GM21529 (cell line): ENCODE results near the gene RHEX.

Experiments used
- ATAC-seq: cut with Tn5 transposase; IDR thresholded peaks from one replicate; pipeline ENCODE4 v1.9.1; 2021; ENCODE audit not compliant: unreplicated experiment

Gene RHEX

DNA sequence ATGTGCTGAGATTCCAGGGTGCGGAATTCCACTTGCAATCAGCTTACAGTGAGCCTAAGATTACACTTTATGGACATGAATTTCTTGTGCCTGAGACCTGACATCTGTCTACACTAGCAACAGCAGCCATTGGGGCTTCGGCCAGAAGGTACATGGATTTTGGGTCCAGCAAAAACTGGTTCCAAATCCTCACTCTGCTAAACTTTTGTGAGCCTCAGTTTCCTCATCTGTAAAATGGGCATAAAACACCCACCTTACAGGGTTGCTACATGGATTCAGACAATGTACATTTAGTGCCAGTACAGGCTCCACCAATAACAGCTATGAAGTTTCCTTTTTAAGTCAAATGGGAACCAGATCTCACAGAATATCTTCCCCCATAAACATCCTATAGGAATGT lies 30.8 kb downstream of the RHEX start:
- no peak for ATAC-seq

DNA sequence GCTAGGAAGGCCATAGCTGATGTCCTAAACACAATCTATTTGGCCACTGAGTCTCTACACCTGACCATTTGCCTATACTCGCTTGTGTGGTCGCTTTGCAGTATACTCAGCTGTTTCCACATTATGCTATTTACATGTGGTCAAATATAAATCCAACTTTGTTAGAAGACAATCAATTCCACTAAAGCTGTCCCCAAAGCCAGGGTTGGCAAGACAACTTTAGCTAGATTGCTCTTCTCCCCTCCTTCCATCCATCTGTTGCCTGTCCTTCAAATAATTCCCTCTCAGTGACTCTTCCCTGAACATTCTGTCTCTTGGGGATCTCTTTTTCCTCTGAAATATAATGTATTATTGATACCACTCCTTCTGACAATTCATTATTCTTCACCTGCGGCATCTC lies 34.1 kb downstream of the RHEX start:
- no peak for ATAC-seq

DNA sequence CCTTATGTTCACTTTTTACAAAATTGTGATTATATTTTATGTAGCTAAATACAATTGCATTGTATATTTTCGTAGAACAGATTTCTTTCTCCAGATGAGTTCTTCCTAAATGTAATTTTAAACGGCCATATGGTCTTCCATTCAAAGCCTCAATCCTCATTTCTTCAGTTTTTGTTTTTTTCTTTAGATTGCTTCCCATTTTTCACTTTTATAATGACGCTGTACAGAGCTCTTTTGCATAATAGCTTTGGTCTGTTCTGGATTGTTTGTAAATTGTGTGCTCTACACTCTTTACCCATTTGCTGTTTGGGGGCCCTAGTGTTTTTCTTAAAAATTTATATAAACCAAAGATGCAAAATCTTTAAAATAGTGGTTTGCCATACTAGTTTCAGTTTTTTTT lies 36.4 kb downstream of the RHEX start:
- ATAC-seq = no peak

DNA sequence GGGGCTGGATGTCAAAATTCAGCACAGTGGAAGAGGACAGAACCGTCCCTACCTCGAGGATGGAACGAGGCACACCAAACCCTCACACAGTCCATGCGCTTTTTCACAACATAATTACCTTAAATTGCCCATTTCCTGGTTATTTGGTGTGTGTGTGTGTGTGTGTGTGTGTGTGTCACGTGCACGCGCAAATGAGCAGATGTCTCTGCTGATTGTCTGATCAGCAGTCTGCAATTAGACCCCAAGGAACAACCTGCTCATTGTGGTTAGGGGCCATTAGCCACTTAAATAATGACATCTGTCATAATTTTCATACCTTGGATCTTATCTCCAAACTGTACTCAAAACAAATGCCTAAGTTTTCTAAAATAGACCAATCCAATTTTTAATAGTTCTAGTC lies 41.1 kb downstream of the RHEX start:
- ATAC-seq = no peak

DNA sequence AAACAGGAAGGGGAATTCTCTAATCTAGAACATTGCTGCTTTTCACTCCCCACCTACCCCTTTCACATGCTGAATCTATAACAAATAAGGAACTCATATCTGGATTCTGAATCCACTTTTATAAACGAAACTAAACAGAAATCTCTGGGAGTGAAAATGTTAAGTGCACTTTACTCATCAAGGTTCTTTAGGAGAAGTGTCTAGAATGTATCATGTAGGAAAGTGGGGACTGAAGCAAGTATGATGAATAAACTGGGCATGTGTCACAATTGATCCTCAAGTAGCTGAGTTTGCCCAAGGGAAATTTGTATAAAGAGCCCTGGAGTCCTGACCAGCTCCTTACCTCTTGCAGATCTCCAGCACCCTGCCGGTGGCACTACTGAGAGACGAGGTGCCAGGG lies 44.4 kb downstream of the RHEX start:
- no peak for ATAC-seq

DNA sequence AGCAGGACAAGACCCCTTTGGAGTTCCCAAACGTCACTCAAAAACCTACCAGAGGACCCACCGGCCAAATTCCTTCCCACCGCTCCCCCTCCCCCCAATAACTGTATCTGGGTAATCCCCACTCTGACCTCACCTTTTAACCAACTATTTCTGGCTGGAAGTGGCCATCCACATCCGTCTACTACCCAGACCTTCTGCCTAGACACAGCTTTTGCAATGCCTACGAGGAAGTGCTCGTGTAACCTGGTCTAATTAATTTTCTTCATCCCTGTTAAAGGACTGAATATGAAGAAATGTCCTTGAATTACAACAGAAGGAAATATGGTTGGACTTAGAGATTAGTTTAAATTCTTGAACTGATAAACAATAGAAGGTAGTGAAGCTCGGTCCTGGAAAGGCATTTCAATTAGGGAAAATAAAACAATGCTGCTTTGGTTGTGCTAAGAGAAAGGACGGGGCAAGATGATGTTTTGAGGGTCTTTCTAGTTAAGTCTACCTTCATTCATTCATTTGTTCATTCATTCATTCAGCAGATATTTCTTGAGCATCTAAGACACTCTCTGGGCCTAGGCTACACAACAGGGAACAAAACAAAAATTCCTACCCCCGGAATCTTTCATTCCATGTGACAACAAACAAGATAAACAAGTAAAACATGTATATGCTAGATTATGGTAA lies 45.4 kb downstream of the RHEX start:
- no peak for ATAC-seq

DNA sequence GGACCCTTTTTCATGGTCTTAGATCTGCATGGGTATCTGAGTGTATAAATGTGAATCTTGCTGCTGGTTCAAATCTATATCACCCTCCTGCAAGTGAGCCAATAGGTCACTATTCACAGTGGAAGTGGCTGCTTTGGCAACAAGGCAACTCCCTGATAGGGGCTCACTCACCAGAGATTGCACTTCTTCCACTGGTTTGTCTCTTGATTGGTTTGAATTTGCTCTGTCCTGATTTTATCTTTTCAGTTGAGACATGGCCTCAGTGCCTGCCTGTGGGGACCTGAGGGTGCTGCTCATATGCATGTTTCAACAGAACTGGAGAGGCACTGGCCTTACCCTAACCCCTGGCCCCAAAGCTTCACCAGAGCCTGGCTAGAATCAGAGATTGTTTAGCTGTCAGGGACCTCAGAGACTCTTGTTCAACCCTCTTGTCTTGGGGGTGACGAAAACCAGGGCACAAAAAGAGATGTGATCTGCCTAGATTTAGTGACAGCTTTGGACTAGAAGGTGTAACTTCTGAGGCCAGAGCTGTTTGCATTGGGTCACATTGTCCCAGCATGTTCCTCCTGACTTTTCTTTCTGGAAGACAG lies 47.3 kb downstream of the RHEX start:
- ATAC-seq = no peak

DNA sequence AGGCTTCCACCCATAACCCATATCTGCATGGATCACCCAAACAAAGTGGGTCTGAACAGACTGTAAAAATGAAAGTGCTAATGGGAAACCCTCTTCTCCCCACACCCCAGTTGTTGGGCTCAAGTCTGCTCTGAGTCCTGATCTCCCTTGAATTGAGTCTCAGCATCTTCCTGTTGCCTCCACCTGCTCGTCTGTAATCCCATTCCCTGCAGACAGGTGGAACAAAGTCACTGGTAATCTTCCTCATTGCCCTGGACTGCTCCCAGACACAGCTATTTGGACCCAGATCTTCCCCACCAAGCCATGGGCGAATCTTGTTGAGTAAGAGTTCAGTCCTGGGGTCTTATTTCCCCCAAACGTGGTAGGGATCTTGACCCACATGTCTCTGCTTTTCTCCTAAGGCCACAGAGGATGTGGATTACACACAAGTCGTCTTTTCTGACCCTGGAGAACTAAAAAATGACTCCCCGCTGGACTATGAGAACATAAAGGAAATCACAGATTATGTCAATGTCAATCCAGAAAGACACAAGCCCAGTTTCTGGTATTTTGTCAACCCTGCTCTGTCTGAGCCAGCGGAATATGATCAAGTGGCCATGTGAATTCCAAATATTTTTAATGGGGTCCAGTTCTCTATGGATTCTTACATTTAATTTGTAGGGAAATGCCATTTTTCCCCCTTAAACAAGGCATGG lies 48.5 kb downstream of the RHEX start:
- no peak for ATAC-seq

DNA sequence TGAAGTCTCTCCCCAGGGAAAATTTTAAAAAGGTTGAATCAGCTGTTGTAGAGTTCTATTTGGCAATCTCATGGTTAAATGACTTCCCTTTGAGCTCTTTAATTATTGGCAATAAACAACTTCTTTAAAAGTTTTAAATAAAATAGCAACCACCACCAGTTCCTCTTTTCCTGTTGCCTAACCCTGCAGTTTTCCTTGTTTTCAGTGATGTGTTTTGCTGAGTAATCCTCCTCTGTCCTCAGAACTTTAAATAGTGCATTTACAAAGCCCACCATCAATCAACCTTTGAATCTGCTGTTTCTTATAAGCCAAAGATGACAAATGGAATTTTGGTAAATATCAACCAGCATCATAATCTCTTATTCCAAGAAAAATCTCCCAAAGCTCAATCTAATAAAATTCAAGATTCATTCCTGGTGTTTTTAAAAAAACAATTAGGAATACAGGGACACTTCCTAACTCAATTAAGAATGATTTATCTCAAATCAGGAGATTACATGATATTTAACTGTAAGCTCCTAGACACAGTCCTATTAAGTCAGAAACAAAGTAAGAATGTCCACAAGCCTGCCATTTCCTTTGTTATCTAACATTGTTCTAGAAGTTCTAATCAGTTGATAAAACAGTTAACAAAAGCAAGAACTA lies 49.4 kb downstream of the RHEX start:
- no peak for ATAC-seq

DNA sequence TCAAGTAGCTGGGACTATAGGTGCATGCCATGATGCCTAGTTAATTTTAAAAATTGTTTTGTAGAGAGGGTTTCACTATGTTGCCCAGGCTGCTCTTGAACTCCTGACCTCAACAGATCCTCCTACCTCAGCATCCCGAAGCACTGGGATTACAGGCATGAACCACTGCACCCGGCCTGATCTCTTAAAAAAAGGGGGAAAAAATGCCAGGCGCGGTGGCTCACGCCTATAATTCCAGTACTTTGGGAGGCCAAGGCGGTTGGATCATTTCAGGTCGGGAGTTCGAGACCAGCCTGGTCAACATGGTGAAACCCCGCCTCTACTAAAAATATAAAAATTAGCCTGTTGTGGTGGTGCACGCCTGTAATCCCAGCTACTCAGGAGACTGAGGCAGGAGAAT lies 51.0 kb downstream of the RHEX start:
- no peak for ATAC-seq

DNA sequence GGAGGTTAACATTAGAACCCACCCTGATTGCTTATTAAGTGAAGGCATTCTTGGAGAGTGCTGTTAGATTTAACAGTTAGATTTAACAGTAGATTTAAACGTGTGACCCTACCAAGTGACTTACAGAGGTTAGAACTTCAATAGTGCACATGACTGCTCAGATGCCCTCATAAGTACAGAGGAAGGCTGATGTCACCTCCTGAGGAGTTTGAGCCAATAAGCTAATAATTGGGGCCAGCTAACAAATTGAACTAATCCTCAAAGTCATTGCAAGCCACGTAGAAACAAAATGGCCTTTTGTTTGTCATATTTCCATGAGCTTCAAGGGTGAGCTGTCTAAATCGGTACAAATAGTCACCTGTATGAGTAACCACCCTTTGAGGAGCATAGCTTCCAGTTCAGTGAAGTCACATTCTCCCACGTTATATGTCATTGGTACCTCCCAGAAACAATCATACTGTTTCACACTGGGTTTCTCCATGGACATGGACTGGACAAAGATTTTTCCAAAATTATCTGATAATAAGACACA lies 52.6 kb downstream of the RHEX start:
- no peak for ATAC-seq

DNA sequence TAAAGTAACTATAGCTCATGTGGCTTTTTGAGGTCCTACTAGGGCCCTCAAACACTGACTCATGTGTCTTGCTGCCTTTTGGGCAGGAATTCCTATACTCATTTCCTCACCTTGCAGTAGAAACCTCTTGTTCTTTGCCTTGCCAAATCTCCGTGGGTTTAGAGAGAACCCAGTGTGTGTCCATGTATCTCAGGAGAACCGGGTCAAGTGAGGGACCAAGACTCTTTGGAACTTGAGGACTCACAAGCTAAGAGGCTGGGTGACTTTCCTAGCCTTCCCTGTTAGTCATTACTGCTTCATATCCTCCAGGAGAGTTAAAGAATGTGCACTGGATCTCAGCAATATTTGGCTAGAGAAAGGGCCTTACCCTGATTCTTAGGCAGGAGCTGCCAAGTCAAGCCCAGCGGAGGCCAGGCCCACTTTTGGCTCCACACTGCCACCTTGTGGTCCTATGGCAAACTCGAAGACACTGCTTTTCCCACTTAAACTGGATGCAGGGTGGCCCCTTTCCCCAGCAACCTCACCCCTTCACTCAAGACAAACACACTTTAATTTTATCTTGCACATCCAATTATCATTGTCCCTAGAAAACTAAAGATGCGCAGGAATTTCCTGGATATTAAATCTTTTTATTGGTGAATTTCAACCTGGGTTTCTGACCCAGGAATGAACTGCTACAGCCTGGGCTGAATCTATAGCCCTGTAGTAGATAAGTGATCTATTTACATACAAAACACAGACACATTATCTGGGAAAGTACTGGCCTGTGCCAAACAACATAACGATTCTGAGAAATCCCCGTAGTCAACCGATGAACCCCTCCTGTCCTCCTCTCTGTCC lies 53.6 kb downstream of the RHEX start:
- ATAC-seq = no peak

DNA sequence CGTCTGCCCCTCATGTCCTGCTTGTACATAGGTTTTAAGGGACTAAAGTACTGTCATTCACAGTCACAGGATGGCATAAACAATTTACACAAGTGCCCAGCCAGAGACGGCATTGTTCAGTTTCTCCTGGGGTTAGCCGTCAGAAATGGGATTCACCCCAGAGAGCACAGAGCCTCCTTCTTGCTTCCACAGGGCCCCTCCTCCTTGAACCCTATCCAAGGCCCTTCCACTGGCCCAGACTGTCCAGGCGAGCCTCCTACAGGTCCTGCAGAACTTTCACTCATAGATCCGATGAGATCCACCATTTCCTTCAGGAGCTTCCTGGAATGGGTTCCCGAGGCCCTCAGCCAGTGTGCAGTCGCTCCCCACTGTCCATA lies 54.2 kb downstream of the RHEX start:
- no peak for ATAC-seq

DNA sequence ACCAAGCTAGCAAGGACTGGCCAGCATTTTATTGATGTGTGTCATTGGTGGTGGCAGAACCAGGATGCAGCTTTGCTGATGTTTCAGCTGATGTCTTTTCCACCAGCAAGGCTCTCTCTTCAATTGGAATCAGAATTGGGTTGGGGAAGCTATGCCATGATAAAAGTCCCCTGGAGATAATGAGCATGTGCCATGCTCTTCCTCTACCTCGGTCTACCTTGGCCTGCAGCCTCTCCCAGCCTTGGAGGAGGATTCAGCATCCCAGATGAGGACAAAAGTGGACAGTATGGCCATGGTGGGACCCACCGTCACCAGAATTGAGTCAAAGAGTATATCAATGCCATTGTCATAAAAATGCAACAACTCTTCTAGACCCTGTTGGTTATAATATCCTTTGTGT lies 55.7 kb downstream of the RHEX start:
- ATAC-seq = no peak

DNA sequence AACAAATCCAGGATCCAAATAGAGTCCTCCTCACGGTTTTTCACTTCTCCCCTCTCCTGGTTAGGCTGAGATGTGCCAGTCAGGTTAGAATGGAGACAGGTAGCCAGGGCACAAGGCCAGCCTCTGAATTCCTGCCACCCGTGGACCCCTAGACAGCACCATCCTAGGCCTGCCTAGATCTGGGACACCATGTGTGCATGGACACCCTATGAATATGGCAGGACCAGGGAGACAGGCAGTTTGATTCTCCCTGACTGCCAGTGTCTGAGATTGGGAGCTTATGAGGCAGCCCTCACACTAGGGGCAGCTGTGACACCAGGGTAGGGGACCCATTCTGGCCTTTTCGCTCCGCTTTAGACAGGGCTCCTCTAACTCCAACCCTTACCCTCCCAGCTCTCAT lies 56.7 kb downstream of the RHEX start:
- no peak for ATAC-seq

DNA sequence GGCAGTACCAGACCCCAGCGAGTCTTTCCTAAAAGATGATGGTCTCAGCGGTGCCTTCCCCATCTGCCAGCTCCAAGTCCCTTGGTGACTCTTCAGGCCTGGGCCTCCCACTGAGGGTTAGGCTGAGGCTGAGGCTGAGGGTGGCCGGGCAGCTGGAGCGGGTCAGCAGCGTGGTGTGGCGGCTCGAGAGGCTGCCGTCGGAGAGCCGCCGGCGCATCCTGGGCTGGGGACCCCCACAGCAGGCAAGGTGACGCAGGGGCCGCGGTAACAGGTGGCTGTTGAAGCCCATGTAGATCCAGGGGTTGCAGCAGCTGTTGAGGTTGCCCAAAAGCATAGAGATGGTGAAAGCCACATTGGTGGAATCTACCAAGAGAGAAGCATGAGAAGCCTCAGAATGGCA lies 57.2 kb downstream of the RHEX start:
- ATAC-seq = no peak

DNA sequence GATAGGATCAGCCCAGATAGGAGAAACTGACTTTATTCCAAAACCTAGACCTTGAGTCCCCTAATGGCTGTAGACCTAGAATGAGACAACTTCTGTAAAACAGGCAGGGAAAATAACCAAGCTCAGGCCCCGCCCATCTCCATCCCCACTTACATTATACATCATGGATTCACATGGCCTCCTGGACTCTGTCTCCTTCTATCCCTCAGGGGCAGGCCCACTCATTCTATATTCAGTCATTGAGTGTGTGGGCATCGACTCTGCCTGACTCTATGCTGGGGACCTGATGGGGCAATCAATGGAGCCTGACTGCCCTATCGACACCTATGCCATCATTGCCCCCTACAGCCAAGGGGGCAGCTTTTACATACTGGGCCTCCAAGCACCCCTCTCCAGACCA lies 57.8 kb downstream of the RHEX start:
- ATAC-seq = no peak

DNA sequence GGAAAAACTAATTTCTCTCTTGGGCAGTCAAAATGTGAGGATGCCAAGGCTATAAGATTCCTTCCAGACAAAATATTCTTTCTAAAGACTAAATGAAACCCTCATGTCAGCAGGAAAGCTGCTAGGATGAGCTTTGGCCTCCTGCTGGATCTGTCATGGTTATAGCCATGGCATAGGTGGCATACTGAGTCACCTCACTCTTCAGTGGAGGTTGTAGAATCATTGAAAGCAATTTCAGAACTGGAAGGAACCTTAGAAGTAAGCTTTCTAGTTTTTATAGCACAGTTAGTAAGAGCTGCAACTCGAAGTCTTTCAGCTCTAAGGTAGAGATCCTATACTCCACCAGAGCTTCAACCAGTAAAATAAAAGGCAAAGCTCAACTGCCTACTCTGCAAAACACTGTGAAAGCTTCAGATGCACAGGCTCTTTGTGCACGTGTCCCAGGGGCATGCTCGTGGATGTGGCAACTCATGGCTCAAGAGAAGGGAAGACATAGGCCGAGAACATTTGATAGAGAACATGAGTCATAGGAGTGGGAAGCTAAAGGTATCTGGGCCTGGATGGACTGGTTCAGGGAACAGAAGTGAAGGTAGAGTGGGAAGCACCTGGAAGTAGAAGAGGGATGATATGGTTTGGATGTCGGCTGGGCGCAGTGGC lies 58.4 kb downstream of the RHEX start:
- no peak for ATAC-seq

DNA sequence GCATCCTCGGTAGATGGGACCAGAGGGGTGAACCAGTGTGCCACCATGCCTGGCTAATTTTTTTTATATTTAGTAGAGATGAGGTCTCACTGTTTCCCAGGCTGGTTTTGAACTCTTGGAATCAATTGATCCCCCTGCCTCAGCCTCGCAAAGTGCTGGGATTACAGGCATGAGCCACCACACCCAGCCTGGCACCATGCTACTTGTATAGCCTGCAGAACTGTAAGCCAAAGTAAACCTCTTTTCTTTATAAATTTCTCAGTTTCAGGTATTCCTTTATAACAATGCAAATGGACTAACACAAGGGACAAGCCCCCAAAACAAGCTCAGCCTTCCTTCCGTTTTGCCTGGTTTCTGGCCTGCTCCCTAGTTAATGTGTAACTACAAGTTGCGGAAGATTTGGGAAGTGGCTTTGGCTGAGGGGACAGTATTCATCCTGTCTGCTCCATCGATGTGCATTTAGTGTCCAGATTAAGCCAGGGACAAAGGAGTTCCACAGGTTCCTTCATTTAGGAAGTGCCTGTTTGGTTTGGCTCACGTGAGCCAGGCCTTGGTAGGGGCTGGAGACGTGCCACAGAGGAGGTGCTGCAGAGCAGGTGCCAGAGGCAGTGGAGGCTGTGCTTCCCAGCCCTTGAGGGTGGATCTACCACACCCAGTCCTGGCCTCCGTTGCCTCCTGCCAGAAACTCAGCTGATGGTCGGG lies 59.8 kb downstream of the RHEX start:
- ATAC-seq = no peak
